GM19463 (cell line): Measurements from ENCODE around the gene ZNF792.
"Not testable (repeated sequence)": the region's sequence is repeated elsewhere in the genome, so short reads cannot be mapped to it uniquely, and the experiment has no call there.

Experiments
- ATAC-seq: cut with Tn5 transposase; IDR thresholded peaks from one replicate; pipeline ENCODE4 v1.9.1; 2021; ENCODE audit warnings: mild to moderate bottlenecking, moderate library complexity; ENCODE audit not compliant: unreplicated experiment

The ZNF792 gene

DNA sequence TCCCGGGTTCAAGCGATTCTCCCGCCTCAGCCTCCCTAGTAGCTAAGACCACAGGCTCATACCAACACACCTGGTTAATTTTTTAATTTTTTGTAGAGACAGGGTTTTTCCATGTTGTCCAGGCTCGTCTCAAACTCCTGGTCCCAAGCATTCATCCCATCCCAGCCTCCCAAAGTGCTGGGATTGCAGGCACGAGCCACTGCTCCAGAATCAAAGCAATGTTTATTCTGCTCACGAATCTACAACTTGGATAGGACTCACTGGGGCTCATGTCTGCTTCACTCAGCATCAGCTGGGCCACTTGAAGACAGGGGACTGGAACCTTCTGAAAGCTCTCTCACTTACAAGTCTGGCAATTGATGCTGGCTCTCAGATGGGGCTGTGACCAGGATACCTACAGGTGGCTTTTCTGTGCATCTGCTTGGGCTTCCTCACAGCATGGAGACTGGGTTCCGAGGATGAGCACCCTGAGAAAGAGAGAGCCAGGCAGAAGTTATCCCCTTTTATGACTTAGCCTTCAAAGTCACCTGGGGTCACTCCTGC, 8.2 kb upstream of the ZNF792 start:
- ATAC-seq, result no peak

DNA sequence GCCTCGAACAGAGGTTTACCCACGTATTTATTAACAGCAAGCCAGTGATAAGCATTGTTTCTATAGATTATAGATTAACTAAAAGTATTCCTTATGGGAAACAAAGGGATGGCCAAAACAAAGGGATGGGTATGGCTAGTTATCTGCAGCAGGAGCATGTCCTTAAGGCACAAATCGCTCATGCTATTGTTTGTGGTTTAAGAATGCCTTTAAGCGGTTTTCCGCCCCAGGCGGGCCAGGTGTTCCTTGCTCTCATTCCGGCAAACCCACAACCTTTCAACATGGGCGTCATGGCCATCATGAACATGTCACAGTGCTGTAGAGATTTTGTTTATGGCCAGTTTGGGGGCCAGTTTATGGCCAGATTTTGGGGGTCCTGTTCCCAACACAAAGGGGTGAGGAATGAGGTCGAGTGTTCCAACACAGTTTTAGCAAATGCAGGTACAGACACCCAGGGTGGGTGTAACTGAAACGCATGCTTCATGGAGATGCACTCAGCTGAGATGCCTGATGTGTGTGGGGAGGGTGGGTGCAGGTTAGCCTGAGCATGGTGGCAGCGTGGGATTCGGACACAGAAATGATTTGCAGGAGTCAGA, 6.3 kb upstream of the ZNF792 start:
- ATAC-seq, result not testable (repeated sequence)

DNA sequence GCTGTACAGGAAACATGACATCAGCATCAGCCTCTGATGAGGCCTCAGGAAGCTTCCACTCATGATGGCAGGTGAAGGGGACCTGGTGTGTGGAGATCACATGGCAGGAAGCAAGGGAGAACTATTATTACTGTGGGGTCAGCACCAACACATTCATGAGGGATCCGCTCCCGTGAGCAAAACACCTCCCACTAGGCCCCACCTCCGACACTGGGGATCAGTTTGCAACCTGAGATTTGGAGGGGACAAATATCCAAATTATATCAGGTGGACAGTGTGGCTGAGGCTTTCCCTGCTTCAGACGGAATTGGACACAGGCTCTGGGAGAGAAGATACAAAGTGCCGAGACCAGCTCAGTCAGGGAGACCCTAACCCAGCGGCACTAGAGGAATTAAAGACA, 5.7 kb upstream of the ZNF792 start:
- no peak for ATAC-seq

- no peak for ATAC-seq
Measured at GRCh38 chr19:34967551-34967950, 3.5 kb upstream of the ZNF792 start.

DNA sequence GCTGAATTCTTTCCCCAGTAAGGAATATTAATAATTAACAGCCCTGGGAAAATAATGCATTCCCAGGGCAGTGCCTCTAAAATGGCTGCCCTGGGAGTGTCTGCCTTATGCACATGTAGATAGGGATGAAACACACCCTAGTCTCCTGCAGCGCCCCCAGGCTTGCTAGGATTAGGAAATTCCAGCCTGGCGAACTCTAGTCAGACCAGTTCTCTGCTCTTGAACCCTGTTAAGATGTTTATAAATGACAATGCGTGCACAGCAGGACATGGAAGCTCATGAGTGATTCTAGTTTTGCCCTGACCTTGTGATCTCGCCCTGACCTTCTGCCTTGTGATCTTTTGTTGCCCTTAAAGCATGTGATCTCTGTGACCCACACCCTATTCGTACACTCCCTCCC, 1.5 kb upstream of the ZNF792 start:
- ATAC-seq, result not testable (repeated sequence)

GRCh38 chr19:34964598-34964997, 569 bp upstream of the ZNF792 start:
- ATAC-seq, result no peak

DNA sequence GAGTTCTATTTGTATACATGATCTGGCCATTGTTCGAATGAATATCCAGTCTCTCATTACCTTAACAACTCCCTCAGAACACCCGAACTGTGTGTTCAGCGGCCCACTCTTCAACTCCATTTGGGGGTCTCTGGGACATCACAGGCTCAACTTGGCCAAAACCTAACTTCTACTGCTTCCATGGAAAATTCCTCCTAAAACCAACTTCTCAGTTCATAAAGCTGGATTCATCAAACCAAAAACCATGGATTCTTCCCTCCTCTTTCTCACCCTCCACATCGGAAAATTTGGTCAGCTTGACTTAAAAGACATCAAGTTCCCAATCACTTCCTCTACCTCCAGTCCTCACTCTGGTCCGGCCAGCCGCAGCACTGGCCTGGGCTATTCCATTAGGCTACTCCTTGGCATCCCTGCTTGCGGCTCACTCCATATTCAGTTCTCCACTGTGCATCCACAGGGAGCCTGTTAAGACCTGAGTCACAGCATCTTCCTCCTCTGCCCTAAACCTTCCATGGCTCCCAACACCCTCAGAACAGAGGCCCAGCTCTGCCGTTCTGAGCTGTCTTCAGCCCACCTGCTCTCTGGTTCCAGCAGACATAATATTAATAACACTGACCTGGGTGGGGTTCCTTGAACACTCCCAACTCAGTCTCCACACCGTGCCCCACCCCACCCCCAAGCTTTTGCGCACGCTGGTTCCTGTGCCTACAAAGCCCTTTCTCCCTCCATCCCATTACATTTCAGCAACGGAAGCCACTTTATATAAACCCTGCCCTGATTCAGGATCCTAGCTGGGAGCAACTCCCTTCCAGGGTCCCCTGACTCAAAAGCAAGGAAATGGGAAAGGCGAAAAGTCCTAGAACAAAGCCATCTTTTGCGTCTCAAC, 1.1 kb downstream of the ZNF792 start:
- ATAC-seq, result no peak

- no peak for ATAC-seq
Measured at GRCh38 chr19:34961775-34962686, 2.0 kb downstream of the ZNF792 start.

DNA sequence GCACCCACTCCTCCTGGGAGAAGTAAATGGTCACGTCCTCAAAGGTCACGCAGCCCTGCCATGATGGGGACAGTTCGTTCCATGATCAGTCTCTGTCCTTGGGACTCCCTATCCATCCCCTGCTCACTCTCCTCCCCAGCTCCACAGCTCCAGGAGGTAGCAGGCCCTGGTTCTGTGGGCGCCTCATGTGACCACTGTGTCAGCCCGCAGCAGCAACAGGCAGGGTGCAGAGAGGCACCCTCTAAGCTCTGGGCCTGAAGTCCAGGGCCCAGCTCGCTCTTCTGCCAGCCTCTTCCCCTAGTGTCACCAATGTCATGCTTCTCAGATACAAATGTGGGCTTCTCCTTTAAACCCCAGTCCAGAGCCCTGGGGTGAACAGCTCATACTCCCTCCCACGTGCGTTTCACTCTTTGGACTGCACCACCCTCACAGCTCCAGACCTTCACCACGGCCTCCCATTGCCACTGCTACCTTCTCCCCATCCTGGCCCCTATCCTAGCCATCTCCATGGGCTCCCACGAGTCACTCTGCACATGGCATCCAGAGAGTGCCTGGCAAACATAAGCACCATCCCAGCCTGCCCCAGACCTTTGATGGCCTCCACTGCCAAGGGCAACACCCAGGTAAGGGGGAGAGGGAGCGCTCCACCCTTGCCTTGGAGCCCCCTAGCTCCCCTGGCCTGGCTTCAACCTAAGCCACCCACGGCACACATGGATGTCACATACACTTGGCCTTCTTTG, 2.9 kb downstream of the ZNF792 start:
- no peak for ATAC-seq

GRCh38 chr19:34960103-34960805, 3.8 kb downstream of the ZNF792 start:
- no peak for ATAC-seq

- ATAC-seq, result no peak
Measured at GRCh38 chr19:34959021-34959420, 5.0 kb downstream of the ZNF792 start.

DNA sequence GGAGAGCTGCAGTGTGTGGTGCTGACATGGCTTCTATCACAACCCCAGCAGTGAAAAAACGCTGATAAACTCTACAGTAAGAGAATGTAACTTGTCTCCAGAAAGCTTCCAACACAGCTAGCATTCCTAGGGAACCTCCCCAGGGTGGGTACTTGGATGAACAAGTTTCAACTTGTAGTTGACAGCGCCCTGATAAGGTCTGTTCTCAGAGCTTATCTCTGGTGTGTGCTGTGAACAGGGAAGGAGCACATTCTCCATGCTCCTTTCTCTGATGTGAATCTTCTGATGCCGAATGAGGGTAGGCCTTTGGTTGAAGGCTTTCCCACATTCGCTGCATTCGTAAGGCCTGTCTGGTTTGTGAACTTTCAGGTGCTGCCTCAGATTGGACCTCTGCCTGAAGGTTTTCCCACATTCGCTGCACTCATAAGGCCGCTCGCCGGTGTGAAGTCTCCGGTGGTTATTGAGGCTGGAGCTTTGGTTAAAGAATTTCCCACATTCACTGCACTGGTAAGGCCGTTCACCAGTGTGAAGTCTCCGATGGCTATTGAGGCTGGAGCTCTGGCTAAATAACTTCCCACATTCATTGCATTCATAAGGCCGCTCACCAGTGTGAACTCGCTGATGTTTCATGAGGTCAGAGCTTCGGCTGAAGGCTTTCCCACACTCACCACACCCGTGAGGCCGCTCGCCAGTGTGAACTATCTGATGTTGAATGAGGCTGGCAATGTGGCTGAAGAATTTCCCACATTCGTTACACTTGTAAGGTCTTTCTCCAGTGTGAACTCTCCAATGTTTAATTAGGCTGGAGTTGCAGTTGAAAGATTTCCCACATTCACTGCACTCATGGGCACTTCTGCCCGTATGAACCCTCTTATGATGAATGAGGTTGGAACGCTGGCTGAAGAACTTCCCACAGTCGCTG, 5.9 kb downstream of the ZNF792 start:
- ATAC-seq, result no peak

GRCh38 chr19:34953092-34953491, 10.9 kb downstream of the ZNF792 start:
- no peak for ATAC-seq

GRCh38 chr19:34943861-34944573, 20.0 kb downstream of the ZNF792 start:
- no peak for ATAC-seq

GRCh38 chr19:34938886-34939285, 25.1 kb downstream of the ZNF792 start:
- ATAC-seq, result no peak

DNA sequence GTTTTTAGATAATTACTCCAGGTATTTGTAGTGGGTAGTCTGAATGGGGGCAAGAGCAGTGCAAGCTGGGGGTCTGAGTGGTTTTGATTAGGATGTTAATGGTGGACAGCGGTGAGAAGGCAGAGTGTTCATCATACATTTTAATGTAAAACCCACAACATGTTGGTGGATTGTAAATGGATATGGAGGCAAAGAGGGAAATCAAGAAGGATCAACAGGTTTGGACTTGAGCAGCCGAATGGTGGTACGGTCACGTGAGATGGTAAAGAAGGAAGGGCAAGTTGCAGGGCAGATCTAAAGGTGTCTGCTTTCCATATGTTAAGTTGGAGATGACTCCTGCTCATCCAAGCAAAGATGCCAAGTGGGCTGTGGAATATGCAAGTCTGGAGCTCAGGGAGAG, 27.8 kb downstream of the ZNF792 start:
- ATAC-seq, result no peak

GRCh38 chr19:34932494-34932893, 31.5 kb downstream of the ZNF792 start:
- ATAC-seq, result no peak
